Common myeloid progenitor, CD34-positive (primary cell): ENCODE results near the gene NOP14.

Experiments used
- CTCF ChIA-PET: fragments of 350-600 bp; sonication (Branson Sonifier 250); formaldehyde crosslinking; loops from one replicate; lab custom pipeline; 2021; ENCODE audit warnings: antibody characterized with exemption; lab: Charles Lee
- POLR2A ChIA-PET: fragments of 350-600 bp; sonication (Branson Sonifier 250); formaldehyde crosslinking; loops from one replicate; lab custom pipeline; 2021; ENCODE audit warnings: antibody characterized with exemption; lab: Charles Lee
- DNase-seq, 3 donors: peaks; one replicate each; pipeline versions ENCODE4 v3.0.0 to v3.0.0-alpha.2; 2013
- H3K27ac ChIP-seq, 2 experiments: 1 replicate in 1 of 2; 2 replicates in 1 of 2; pipeline ENCODE4 v1.7.0; 2013; ENCODE audit warnings: inconsistent platforms in 2 of 2, low read length in 2 of 2, mild to moderate bottlenecking in 2 of 2, low read depth in 1 of 2, moderate library complexity in 1 of 2; ENCODE audit not compliant: severe bottlenecking in 2 of 2, insufficient read depth in 1 of 2, poor library complexity in 1 of 2
- H3K27me3 ChIP-seq, 5 experiments: replicated peaks in 2 of 5; 1 replicate in 3 of 5; 2 replicates in 2 of 5; pipeline versions ENCODE4 v1.6.1 to v1.7.0; 2013; ENCODE audit warnings: low read length in 4 of 5, mild to moderate bottlenecking in 2 of 5, moderate library complexity in 2 of 5, inconsistent platforms in 1 of 5; ENCODE audit not compliant: insufficient read depth in 5 of 5, control insufficient read depth in 4 of 5
- H3K36me3 ChIP-seq, 4 experiments: 1 replicate in 2 of 4; 2 replicates in 2 of 4; pipeline versions ENCODE4 v1.6.1 to v1.7.0; 2013; ENCODE audit warnings: low read length in 3 of 4, control low read depth in 1 of 4, mild to moderate bottlenecking in 1 of 4; ENCODE audit not compliant: control insufficient read depth in 4 of 4, insufficient read depth in 4 of 4
- H3K4me1 ChIP-seq, 4 experiments: 1 replicate in 3 of 4; 2 replicates in 1 of 4; pipeline versions ENCODE4 v1.6.1 to v1.7.1; 2013; ENCODE audit warnings: low read length in 3 of 4, mild to moderate bottlenecking in 3 of 4, control low read depth in 1 of 4, inconsistent platforms in 1 of 4, moderate library complexity in 1 of 4; ENCODE audit not compliant: control insufficient read depth in 4 of 4, insufficient read depth in 4 of 4; ENCODE audit errors: control extremely low read depth in 1 of 4
- H3K4me3 ChIP-seq, 7 experiments: 1 replicate in 4 of 7; 2 replicates in 3 of 7; pipeline versions ENCODE4 v1.5.1 to v1.7.0; 2013; ENCODE audit warnings: mild to moderate bottlenecking in 7 of 7, low read length in 6 of 7, moderate library complexity in 6 of 7, inconsistent platforms in 2 of 7, low read depth in 2 of 7, control low read depth in 1 of 7; ENCODE audit not compliant: insufficient read depth in 4 of 7, control insufficient read depth in 1 of 7; ENCODE audit errors: extremely low read depth in 1 of 7
- H3K9me3 ChIP-seq, 5 experiments: 1 replicate in 4 of 5; 2 replicates in 1 of 5; pipeline versions ENCODE4 v1.6.1 to v1.7.1; 2013; ENCODE audit warnings: low read length in 4 of 5, mild to moderate bottlenecking in 2 of 5, inconsistent platforms in 1 of 5, low read depth in 1 of 5, moderate library complexity in 1 of 5; ENCODE audit not compliant: control insufficient read depth in 4 of 5, insufficient read depth in 2 of 5; ENCODE audit errors: control extremely low read depth in 1 of 5
- WGBS: methylation state at CpG from one replicate; pipeline ENCODE4 v1.1.5; 2013; ENCODE audit not compliant: insufficient coverage; 5-methylcytosine and 5-hydroxymethylcytosine counted together

Gene NOP14

GRCh38 chr4:2954358-2955185, 8.6 kb downstream of the NOP14 start:
- H3K4me3 ChIP-seq, result no peak overlapping the region
- H3K36me3 ChIP-seq, result peaks cover 20 to 86% (median 61%) of the 10 kb centered on the region in 4 experiments
- H3K9me3 ChIP-seq, result no peaks in the 10 kb centered on the region
- 93% methylated on average over 18 of the region's 33 CpGs for WGBS
- peak; percentile 30 to 57 (median 55) for DNase-seq
- no peaks in the 10 kb centered on the region for H3K27me3 ChIP-seq
- ChIA-PET POLR2A (interaction anchor here (1.0 to 1.1 kb wide), 2 partner anchors 8 to 9 kb away, joined by 3 read pairs; partner anchors contain the start of genes GRK4 and NOP14), CTCF (interaction anchor here (0.6 to 3.3 kb wide), 17 partner anchors 11 to 419 kb away, joined by 3 to 23 read pairs (median 3); no protein-coding TSS in a partner anchor)
- H3K4me1 ChIP-seq, result no peaks in the 10 kb centered on the region
- H3K27ac ChIP-seq, result no peak overlapping the region

GRCh38 chr4:2953496-2953895, 9.7 kb downstream of the NOP14 start:
- Histone ChIP-seq H3K4me3 (no peak overlapping the region), H3K27me3 (no peaks in the 10 kb centered on the region), H3K36me3 (peaks cover 20 to 91% (median 62%) of the 10 kb centered on the region in 4 experiments), H3K4me1 (no peaks in the 10 kb centered on the region), H3K27ac (no peak overlapping the region), H3K9me3 (no peaks in the 10 kb centered on the region)
- ChIA-PET CTCF (interaction anchor here (0.7 to 3.3 kb wide), 13 partner anchors 10 to 418 kb away, joined by 3 to 23 read pairs (median 4); no protein-coding TSS in a partner anchor), POLR2A (interaction anchor here (0.6 to 1.1 kb wide), 2 partner anchors 9 to 175 kb away, joined by 3 read pairs; no protein-coding TSS in a partner anchor)
- no peak for DNase-seq
- 100% methylated on average over 1 of the region's 6 CpGs for WGBS

GRCh38 chr4:2950221-2950989, 12.8 kb downstream of the NOP14 start:
- Histone ChIP-seq H3K4me3 (no peak overlapping the region), H3K36me3 (peaks cover 18 to 88% (median 66%) of the 10 kb centered on the region in 4 experiments), H3K4me1 (no peaks in the 10 kb centered on the region), H3K27ac (no peak overlapping the region), H3K9me3 (no peaks in the 10 kb centered on the region), H3K27me3 (no peaks in the 10 kb centered on the region)
- WGBS, result 96% methylated on average over 11 of the region's 16 CpGs
- no peak for DNase-seq
- CTCF ChIA-PET, result interaction anchor here (0.7 to 2.5 kb wide), 5 partner anchors 9 to 191 kb away, joined by 3 to 8 read pairs (median 3); no protein-coding TSS in a partner anchor
- POLR2A ChIA-PET, result no interaction called here

- Histone ChIP-seq H3K4me3 (no peak overlapping the region), H3K9me3 (no peaks in the 10 kb centered on the region), H3K27me3 (no peaks in the 10 kb centered on the region), H3K27ac (no peak overlapping the region), H3K4me1 (no peaks in the 10 kb centered on the region), H3K36me3 (peaks cover 19 to 93% (median 72%) of the 10 kb centered on the region in 4 experiments)
- ChIA-PET POLR2A (no interaction called here), CTCF (interaction anchor here (1.0 to 2.5 kb wide), 4 partner anchors 10 to 39 kb away, joined by 3 to 8 read pairs (median 4); no protein-coding TSS in a partner anchor)
- no peak for DNase-seq
- 99% methylated on average over 11 of the region's 11 CpGs for WGBS
Observed at GRCh38 chr4:2949782-2950125, 13.5 kb downstream of the NOP14 start.

- H3K4me1 ChIP-seq, result no peaks in the 10 kb centered on the region
- H3K4me3 ChIP-seq, result no peak overlapping the region
- ChIA-PET POLR2A (no interaction called here), CTCF (interaction anchor here (1.2 to 2.5 kb wide), 6 partner anchors 13 to 186 kb away, joined by 3 to 8 read pairs (median 3); no protein-coding TSS in a partner anchor)
- H3K36me3 ChIP-seq, result peaks cover 16 to 90% (median 74%) of the 10 kb centered on the region in 4 experiments
- no peaks in the 10 kb centered on the region for H3K27me3 ChIP-seq
- H3K27ac ChIP-seq, result no peak overlapping the region
- DNase-seq, result peak in 2 of 3 donors; percentile 59 to 60
- WGBS, result 89% methylated on average over 12 of the region's 14 CpGs
- no peaks in the 10 kb centered on the region for H3K9me3 ChIP-seq
Observed at GRCh38 chr4:2948895-2949781, 14.1 kb downstream of the NOP14 start.

- Histone ChIP-seq H3K4me3 (no peak overlapping the region), H3K27me3 (no peaks in the 10 kb centered on the region), H3K27ac (no peak overlapping the region), H3K36me3 (peaks cover 12 to 91% (median 75%) of the 10 kb centered on the region in 4 experiments), H3K9me3 (no peaks in the 10 kb centered on the region), H3K4me1 (no peaks in the 10 kb centered on the region)
- POLR2A ChIA-PET, result no interaction called here
- DNase-seq, result no peak
- WGBS, result 98% methylated on average over 11 of the region's 11 CpGs
- CTCF ChIA-PET, result interaction anchor here (1.3 to 1.8 kb wide), 5 partner anchors 14 to 184 kb away, joined by 3 to 6 read pairs (median 3); no protein-coding TSS in a partner anchor
Observed at GRCh38 chr4:2947926-2948325, 15.3 kb downstream of the NOP14 start.
